IMR-90 (cell line): Measurements from ENCODE around the gene DERL3. TPM values are rescaled to one million over a fixed set of nuclear protein-coding genes. Genes with fewer than 3 reads are reported as not detected.

Experiments used
- ATAC-seq: fragments of 200-7000 bp; cut with Tn5 transposase; 2 replicates; pipeline ENCODE4 v1.9.1; 2020; ENCODE audit warnings: low read depth, mild to moderate bottlenecking, moderate library complexity
- BruUV-seq: library from RNA; stranded (reverse); fragments of 400-500 nt; replicated peaks from 2 replicates; lab custom pipeline; 2021; lab: Mats Ljungman, UMichigan
- CTCF ChIA-PET: fragments of 300-600 bp; formaldehyde crosslinking; extraction: SDS; loops from one replicate; lab custom pipeline; 2021; ENCODE audit warnings: antibody characterized with exemption; lab: Yijun Ruan, JAX
- POLR2A ChIA-PET: fragments of 300-600 bp; sonication (Branson Sonifier 250); formaldehyde crosslinking; loops from one replicate; lab custom pipeline; 2022; ENCODE audit warnings: antibody characterized with exemption; ENCODE audit not compliant: unreplicated experiment; lab: Charles Lee
- DNase-seq: peaks from one replicate; pipeline ENCODE4 v3.0.0; 2013
- H2AFZ ChIP-seq: replicated peaks from 2 replicates; pipeline ENCODE3; 2013; ENCODE audit warnings: low read length, mild to moderate bottlenecking; ENCODE audit not compliant: poor library complexity
- H2AK5ac ChIP-seq: 2 replicates; pipeline ENCODE4 v1.6.1; 2013; ENCODE audit warnings: low read depth, low read length, inconsistent platforms
- H2AK9ac ChIP-seq: replicated peaks from 2 replicates; pipeline ENCODE3; 2013; ENCODE audit warnings: mild to moderate bottlenecking, low read depth, low read length, moderate library complexity; ENCODE audit not compliant: poor library complexity
- H2BK120ac ChIP-seq: 2 replicates; pipeline ENCODE4 v1.6.1; 2013; ENCODE audit warnings: low read depth, low read length, inconsistent platforms
- H2BK15ac ChIP-seq: 3 replicates; pipeline ENCODE4 v1.6.1; 2013; ENCODE audit warnings: low read depth, low read length, inconsistent platforms
- H2BK20ac ChIP-seq: 2 replicates; pipeline ENCODE4 v1.6.1; 2013; ENCODE audit warnings: low read depth, mild to moderate bottlenecking, inconsistent platforms, low read length, moderate library complexity
- H2BK5ac ChIP-seq: 2 replicates; pipeline ENCODE4 v1.6.1; 2013; ENCODE audit warnings: mild to moderate bottlenecking, low read depth, low read length, inconsistent platforms; ENCODE audit not compliant: poor library complexity, severe bottlenecking
- H3K14ac ChIP-seq: replicated peaks from 2 replicates; pipeline ENCODE4 v1.6.1; 2013; ENCODE audit warnings: low read depth, low read length, inconsistent platforms
- H3K18ac ChIP-seq: 2 replicates; pipeline ENCODE4 v1.6.1; 2013; ENCODE audit warnings: low read depth, low read length, control low read depth
- H3K23ac ChIP-seq: 2 replicates; pipeline ENCODE4 v1.6.1; 2013; ENCODE audit warnings: low read depth, low read length, inconsistent platforms
- H3K27ac ChIP-seq: 2 replicates; pipeline ENCODE4 v1.5.1; 2013; ENCODE audit warnings: mild to moderate bottlenecking, control low read depth, low read length; ENCODE audit not compliant: insufficient read depth
- H3K27me3 ChIP-seq: 2 replicates; pipeline ENCODE4 v1.6.1; 2013; ENCODE audit warnings: low read length; ENCODE audit not compliant: control insufficient read depth, insufficient read depth
- H3K36me3 ChIP-seq: 2 replicates; pipeline ENCODE4 v1.6.1; 2013; ENCODE audit warnings: low read length, mixed read lengths; ENCODE audit not compliant: control insufficient read depth, insufficient read depth
- H3K4ac ChIP-seq: 2 replicates; pipeline ENCODE4 v1.6.1; 2013; ENCODE audit warnings: low read depth, low read length, inconsistent platforms
- H3K4me1 ChIP-seq: 2 replicates; pipeline ENCODE4 v1.6.1; 2013; ENCODE audit warnings: low read length, mixed read lengths; ENCODE audit not compliant: control insufficient read depth, insufficient read depth
- H3K4me2 ChIP-seq: 2 replicates; pipeline ENCODE4 v1.6.1; 2013; ENCODE audit warnings: low read depth, mild to moderate bottlenecking, control low read depth, low read length, moderate library complexity
- H3K4me3 ChIP-seq: 2 replicates; pipeline ENCODE4 v1.5.1; 2013; ENCODE audit warnings: low read depth, mild to moderate bottlenecking, control low read depth, low read length, moderate library complexity; ENCODE audit not compliant: insufficient read depth
- H3K56ac ChIP-seq: 2 replicates; pipeline ENCODE4 v1.6.1; 2013; ENCODE audit warnings: low read length, inconsistent platforms; ENCODE audit not compliant: insufficient read depth; ENCODE audit errors: extremely low read depth
- H3K79me1 ChIP-seq, 2 experiments: 2 replicates each; pipeline ENCODE4 v1.6.1; 2013; ENCODE audit warnings: low read length in 2 of 2, inconsistent platforms in 1 of 2, low read depth in 1 of 2
- H3K9ac ChIP-seq: 2 replicates; pipeline ENCODE4 v1.6.1; 2013; ENCODE audit warnings: low read depth, low read length, control low read depth
- H3K9me1 ChIP-seq: 2 replicates; pipeline ENCODE4 v1.6.1; 2013; ENCODE audit warnings: low read length, inconsistent platforms; ENCODE audit not compliant: insufficient read depth
- H3K9me3 ChIP-seq: 2 replicates; pipeline ENCODE4 v1.6.1; 2013; ENCODE audit warnings: low read length; ENCODE audit not compliant: control insufficient read depth, insufficient read depth
- H4K20me1 ChIP-seq: 2 replicates; pipeline ENCODE4 v1.6.1; 2013; ENCODE audit warnings: low read length, inconsistent platforms; ENCODE audit not compliant: insufficient read depth
- H4K5ac ChIP-seq: 2 replicates; pipeline ENCODE4 v1.6.1; 2013; ENCODE audit warnings: mild to moderate bottlenecking, low read depth, low read length, control low read depth
- H4K8ac ChIP-seq, 2 experiments: 2 replicates each; pipeline ENCODE4 v1.6.1; 2013; ENCODE audit warnings: low read depth in 2 of 2, low read length in 2 of 2, control low read depth in 1 of 2, inconsistent platforms in 1 of 2
- H4K91ac ChIP-seq: 2 replicates; pipeline ENCODE4 v1.6.1; 2013; ENCODE audit warnings: low read depth, low read length, inconsistent platforms; ENCODE audit not compliant: insufficient read depth
- MAZ ChIP-seq: IDR thresholded peaks from 2 replicates; pipeline ENCODE4 v1.6.1; 2012; ENCODE audit warnings: low read depth, mild to moderate bottlenecking, low read length, improper control_type of control experiment, moderate library complexity, borderline replicate concordance
- RFX5 ChIP-seq: IDR thresholded peaks from 2 replicates; pipeline ENCODE4 v1.8.0; 2012; ENCODE audit warnings: low read depth, mild to moderate bottlenecking, low read length, moderate library complexity
- SMC3 ChIP-seq: fragments of 150-350 bp; IDR thresholded peaks from 2 replicates; pipeline ENCODE4 v1.6.1; 2016; ENCODE audit warnings: low read depth, mild to moderate bottlenecking, antibody characterized with exemption, low read length, moderate library complexity
- USF2 ChIP-seq: fragments of 150-350 bp; IDR thresholded peaks from 2 replicates; pipeline ENCODE4 v1.6.1; 2017; ENCODE audit warnings: mild to moderate bottlenecking, antibody characterized with exemption, low read length, low read depth
- WGBS, 2 experiments: methylation state at CpG; one replicate each; pipeline versions ENCODE4 v1.1.5 to v1.1.7; 2013; ENCODE audit warnings: missing lambda C conversion rate in 2 of 2; ENCODE audit not compliant: insufficient read length in 1 of 2; ENCODE audit errors: extremely low coverage in 2 of 2; 5-methylcytosine and 5-hydroxymethylcytosine counted together
- dilution Hi-C: fragments of 300-500 bp; cut with HindIII; formaldehyde crosslinking; loops from one replicate; pipeline ENCODE4 v1.14.3; 2018; ENCODE audit warnings: low sequenced_read_pairs; ENCODE audit not compliant: unreplicated experiment
- in situ Hi-C: fragments of 300-500 bp; cut with MboI; formaldehyde crosslinking; loops from 3 replicates; pipeline ENCODE4 v1.14.3; 2019; ENCODE audit warnings: low sequenced_read_pairs, inconsistent platforms, mixed read lengths
- intact Hi-C: fragments of 100-400 bp; cut with micrococcal nuclease; formaldehyde crosslinking; loops from 2 replicates; pipeline ENCODE4 v1.10.0; 2022
- polyA plus RNA-seq, 3 experiments: library from polyadenylated mRNA; depleted of rRNA; stranded (reverse); fragments of >200 nt; gene quantifications; 2 replicates each; pipeline ENCODE4 v1.2.3, GENCODE V29; 2012; ENCODE audit warnings: low replicate concordance in 1 of 3
- total RNA-seq: library from RNA; depleted of rRNA; stranded (reverse); fragments of >200 nt; gene quantifications from 2 replicates; pipeline ENCODE4 v1.2.3, GENCODE V29; 2012

The DERL3 gene
- total and polyA plus RNA-seq, 2 of the 4 experiments (the other 2 are of a cell fraction): 0.18 to 0.62 TPM

- Histone ChIP-seq H3K9ac (no peak overlapping the region), H4K20me1 (peaks cover 35% of the 10 kb centered on the region), H2AK5ac (no peak overlapping the region), H3K4me1 (peaks cover 4% of the 10 kb centered on the region), H3K36me3 (peaks cover 49% of the 10 kb centered on the region), H2AFZ (no peak overlapping the region), H3K4ac (no peak overlapping the region), H2BK20ac (no peak overlapping the region), H3K9me1 (peaks cover 5% of the 10 kb centered on the region; the same call in 1 of the 2 replicates), H2BK120ac (no peak overlapping the region), H3K9me3 (no peaks in the 10 kb centered on the region), H2AK9ac (no peak overlapping the region), H3K23ac (no peak overlapping the region), H3K79me1 (peaks cover 3 to 32% of the 10 kb centered on the region in 2 experiments; a peak in 3 of 4 replicates), H3K4me2 (no peak overlapping the region), H3K14ac (no peak overlapping the region), H2BK5ac (no peak overlapping the region), H2BK15ac (no peak overlapping the region), H4K8ac (no peak overlapping the region), H4K91ac (no peak overlapping the region), H3K27ac (no peak overlapping the region), H3K56ac (no peak overlapping the region), H3K27me3 (no peaks in the 10 kb centered on the region), H4K5ac (no peak overlapping the region), H3K4me3 (no peak overlapping the region), H3K18ac (no peak overlapping the region)
- no peak for TF ChIP-seq USF2
- no peak for TF ChIP-seq RFX5
- TF ChIP-seq MAZ: no peak
- no peak for TF ChIP-seq SMC3
- no peak for ATAC-seq
- DNase-seq: no peak
- no TSS peak for BruUV-seq
- CTCF ChIA-PET: no interaction called here
- in situ Hi-C loops: no loop called here
- 83% methylated on average over 8 of the region's 10 CpGs; no CpG with 5 or more reads in 1 of the 2 experiments for WGBS, 2 experiments
- dilution Hi-C loops: no loop called here
- intact Hi-C loops: no loop called here
- POLR2A ChIA-PET: no interaction called here
These were observed 3.9 kb downstream of the DERL3 start for GRCh38 chr22:23834793-23835483.
